Right renal pelvis (tissue), 4 donors: ENCODE results near the gene MCC. TPM values are rescaled to one million over a fixed set of nuclear protein-coding genes. Genes with fewer than 3 reads are reported as not detected.
"Not testable (repeated sequence)": the region's sequence is repeated elsewhere in the genome, so short reads cannot be mapped to it uniquely, and the experiment has no call there.

ENCODE experiments used
- DNase-seq, 4 donors: peaks; one replicate each; pipeline ENCODE4 v3.0.0-alpha.2; 2013; ENCODE audit warnings: low read depth in 4 of 4, low spot score in 3 of 4, missing footprints in 1 of 4
- polyA plus RNA-seq, 4 donors: library from polyadenylated mRNA; unstranded; fragments of 120-200 nt; gene quantifications; one replicate each; pipeline ENCODE4 v1.2.1, GENCODE V29; 2013; ENCODE audit not compliant: insufficient read length in 4 of 4

MCC gene
- polyA plus RNA-seq, 4 donors, result 27.6 to 34.8 (median 32.4) TPM

GRCh38 chr5:113100981-113101380 lies 387.3 kb downstream of the MCC start:
- DNase-seq, result no peak

GRCh38 chr5:113099822-113100221 lies 388.4 kb downstream of the MCC start:
- no peak for DNase-seq

- no peak for DNase-seq
These were observed 389.9 kb downstream of the MCC start for GRCh38 chr5:113098378-113098777.

DNA sequence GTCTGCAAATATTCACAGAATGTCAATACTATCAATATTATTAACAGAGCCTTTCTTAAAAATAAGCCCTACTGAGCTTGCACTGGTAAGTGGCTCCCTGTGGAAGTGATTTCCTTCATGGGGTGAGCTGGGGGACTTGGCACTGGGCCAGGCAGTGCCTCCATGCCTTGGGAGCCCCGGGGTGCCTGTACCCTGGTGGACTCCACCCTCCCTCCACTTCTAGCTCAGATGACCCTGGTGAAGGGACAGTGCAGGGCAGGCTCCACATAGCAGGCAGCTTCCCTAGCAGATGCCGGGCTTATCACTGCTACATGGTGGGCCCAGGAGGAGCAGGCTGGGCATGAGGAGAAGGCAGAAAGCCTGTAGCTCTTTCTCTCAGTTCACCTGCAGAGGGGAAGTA lies 392.4 kb downstream of the MCC start:
- DNase-seq, result no peak

- DNase-seq, result no peak
These were observed 394.7 kb downstream of the MCC start for GRCh38 chr5:113093558-113093957.

DNA sequence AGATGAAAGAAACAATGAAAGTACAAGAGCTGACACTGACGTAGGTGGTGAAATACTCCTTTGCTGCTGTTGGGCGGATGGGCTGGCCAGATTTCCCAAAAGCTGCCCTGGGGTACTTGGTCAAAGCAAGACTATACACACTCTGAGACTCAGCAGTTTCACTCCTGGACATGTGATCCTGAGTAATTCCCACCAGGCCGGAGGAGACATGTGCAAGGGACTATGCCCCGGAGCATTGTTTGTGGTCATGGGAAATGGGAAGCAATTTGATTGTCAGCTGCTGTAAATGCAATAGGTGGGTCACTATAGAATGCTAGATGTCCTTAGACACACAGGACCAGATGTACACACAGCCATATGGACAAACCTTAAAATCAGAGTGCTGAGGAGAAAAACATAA lies 395.6 kb downstream of the MCC start:
- DNase-seq, result no peak

GRCh38 chr5:113091622-113092021 lies 396.6 kb downstream of the MCC start:
- DNase-seq, result no peak

DNA sequence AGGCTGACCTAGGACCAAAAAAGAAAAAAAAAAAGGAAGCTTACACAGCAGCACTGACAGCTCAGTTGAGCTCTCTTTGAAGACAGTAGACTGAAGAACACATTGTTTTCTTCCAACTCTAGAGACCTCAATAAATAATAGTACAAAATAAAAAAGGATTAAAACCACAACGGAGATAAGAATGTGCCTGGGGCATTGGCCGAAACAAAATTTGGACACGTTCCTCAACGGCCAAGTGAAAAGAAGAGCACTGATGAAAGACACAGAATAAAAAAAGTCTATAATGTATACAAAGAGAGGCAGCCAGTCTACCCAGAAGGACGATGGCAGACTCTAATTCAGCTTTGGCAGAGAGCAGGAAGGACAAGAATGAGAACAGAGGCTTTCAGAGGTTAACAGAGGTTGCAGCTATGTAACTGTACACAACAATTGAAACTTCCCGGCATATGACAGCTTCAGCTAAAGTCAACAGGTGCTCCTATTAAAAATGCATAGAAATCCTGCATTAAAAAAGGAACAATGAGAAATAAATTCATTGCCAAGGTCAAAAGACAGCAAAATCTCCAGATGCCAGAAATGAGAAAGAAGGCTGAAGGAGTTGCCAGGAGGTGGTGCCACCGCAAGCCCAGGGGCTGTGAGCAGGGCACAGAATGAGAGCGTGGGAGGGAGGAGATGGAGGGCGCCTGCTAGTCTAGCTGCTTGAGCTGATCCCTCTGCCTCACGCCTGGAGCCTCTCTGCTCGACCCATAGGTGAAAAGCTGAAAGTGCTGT lies 397.7 kb downstream of the MCC start:
- DNase-seq, result no peak

- no peak for DNase-seq
These were observed 398.5 kb downstream of the MCC start for GRCh38 chr5:113089653-113090335.

- peak in 3 of 4 donors; percentile 51 to 58 (median 56) for DNase-seq
These were observed 400.2 kb downstream of the MCC start for GRCh38 chr5:113087976-113088514.

DNA sequence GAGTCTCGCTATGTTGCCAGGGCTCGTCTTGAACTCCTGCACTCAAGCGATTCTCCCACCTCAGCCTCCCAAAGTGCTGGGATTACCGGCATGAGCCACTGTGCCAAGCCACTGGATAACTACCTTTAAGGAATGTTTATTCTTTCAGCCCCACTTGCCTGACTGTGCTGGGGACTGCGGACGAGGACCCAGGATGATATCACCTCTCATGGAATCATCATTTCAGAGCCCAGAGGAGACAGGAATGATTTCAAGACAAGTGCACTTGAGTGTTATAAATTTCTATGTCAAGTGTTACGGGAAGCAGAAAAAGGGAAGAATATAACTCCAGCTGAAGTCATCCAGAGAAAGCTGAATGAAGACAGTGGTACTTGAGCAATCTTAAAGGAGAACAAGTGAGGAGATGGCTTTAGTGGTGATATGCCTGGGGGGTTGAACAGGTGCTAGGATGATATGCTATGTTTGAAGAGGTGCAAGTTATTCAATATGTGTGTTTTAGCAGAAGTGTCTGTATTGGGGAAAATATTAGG lies 402.3 kb downstream of the MCC start:
- no peak for DNase-seq

- DNase-seq, result no peak
These were observed 403.2 kb downstream of the MCC start for GRCh38 chr5:113085084-113085414.

GRCh38 chr5:113084402-113085083 lies 403.7 kb downstream of the MCC start:
- DNase-seq, result peak; percentile 34 to 62 (median 52)

- no peak for DNase-seq
These were observed 404.8 kb downstream of the MCC start for GRCh38 chr5:113083481-113083880.

DNA sequence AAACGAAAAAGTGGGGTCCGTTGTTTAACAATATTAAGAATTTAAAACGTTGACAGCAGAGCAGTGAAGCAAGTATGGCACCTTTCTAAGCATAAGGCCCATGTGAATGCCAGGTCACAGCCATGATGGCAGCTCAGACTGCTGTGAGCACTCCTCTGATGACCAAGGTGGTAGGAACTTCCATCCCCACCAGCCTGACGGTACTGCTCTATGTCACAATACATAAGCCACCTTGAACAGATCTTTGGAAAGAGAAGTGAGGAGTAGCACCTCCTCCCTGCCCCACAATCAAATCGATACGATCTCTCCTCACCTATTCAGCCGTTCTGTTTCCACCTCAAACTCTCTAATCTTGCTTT lies 405.7 kb downstream of the MCC start:
- no peak for DNase-seq

DNA sequence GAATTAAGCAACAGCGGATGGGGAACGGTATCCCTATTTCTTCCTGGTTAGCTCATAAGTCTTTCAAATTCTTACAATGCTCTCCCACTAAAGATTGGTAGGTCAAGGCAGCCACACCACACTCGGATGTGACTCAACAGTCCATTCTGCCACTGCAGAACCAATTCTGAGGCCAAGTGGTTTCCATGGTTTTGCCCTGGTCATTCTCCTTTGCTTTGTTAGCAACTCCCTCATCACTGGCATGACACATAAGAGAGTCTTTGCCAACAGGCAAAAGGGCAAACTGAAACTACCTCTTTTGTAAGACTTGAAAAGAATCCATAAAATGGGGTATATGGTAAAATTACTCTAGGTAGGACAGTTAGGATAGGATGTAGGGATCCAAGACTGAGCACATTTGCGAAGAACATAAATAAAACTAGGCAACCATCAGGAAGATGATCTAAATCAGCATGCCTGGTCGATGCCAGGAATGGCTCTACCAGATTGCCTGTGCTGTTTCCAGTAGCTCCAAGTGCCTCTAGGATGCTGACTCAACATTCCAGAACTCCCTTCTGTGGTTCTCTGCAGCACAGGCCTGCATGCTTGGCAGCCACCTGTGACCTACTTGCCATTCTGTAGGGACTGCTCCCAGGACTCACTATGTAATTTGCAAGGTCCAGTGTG lies 406.2 kb downstream of the MCC start:
- no peak for DNase-seq

DNA sequence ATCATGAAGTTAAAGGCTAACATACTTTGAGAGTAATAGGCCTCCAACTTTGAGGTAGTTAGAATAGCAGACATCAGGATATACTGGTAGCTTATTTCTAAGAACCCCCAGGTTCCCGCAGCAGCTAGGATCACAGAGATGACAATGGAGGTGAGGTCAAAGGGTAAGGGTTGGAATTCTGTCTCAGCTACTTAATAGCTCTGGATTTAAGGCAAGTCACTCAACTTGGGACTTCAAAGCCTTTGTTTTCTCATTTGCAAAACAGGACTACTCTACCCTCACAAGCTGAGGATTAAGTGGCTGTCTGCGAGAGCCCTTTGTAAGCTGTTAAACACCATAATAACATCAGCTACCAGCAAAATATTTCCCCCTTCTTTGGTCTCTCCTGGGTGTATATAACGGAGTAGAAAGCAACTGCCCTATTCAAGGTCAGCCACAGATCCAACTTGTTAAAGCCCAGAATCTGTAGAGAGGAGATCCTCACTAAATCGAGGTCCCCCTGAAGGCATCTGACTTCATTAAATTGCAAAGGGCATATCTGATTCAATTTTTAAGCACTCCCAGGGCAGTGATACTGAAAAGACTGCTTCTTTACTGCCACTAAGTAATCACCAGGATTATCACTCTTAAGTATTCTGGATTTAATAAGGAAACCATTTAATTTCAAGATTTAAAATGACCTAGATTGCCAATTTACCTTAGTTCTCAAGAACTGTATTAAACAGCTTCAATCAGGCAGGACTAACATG lies 407.0 kb downstream of the MCC start:
- no peak for DNase-seq

DNA sequence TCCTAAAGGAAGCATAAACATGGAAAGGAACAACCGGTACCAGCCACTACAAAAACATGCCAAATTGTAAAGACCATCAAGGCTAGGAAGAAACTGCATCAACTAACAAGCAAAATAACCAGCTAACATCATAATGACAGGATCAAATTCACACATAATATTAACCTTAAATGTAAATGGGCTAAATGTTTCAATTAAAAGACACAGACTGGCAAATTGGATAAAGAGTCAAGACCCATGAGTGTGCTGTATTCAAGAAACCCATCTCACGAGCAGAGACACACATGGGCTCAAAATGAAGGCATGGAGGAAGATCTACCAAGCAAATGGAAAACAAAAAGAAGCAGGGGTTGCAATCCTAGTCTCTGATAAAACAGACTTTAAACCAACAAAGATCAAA lies 411.6 kb downstream of the MCC start:
- not testable (repeated sequence) for DNase-seq

DNA sequence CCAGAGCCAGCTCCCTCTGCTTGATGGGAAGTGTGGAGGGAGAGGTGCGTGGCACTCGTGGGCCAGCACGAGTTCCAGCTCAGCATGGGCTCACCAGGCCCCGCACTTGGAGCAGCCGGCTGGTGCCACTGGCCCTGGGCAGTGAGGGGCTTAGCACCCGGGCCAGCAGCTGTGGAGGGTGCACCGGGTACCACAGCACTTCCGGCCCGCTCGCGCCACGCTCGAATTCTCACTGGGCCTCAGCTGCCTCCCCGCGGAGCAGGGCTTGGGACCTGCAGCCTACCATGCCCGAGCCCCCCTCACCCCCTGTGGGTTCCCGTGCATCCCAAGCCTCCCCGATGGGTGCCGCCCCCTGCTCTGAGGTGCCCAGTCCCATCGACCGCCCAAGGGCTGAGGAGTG lies 413.2 kb downstream of the MCC start:
- DNase-seq, result no peak

GRCh38 chr5:113073629-113074034 lies 414.6 kb downstream of the MCC start:
- not testable (repeated sequence) for DNase-seq
